Gastrocnemius medialis (tissue), 4 donors: ENCODE data around the gene CHDH. TPM values are rescaled to one million over a fixed set of nuclear protein-coding genes. Genes with fewer than 3 reads are reported as not detected.
A peak's percentile ranks its signal among the peaks of the same experiment; 100 is the strongest.

ENCODE experiments used
- ATAC-seq, 2 donors: fragments of 150-250 bp; one replicate each; pipeline ENCODE4 v1.9.1; 2016
- DNase-seq, 2 donors: peaks; one replicate each; pipeline ENCODE4 v3.0.0-alpha.2; 2019
- H3K27ac ChIP-seq, 4 donors: fragments of 200-600 bp; sonication (generic); 1 replicate in 1 of 4; 2 replicates in 3 of 4; pipeline ENCODE4 v1.5.1; 2016 to 2018; ENCODE audit warnings: mild to moderate bottlenecking in 2 of 4, moderate library complexity in 1 of 4
- H3K27me3 ChIP-seq, 3 donors: fragments of 200-600 bp; sonication (generic) in 2 of 3; 1 replicate in 1 of 3; 2 replicates in 2 of 3; pipeline versions ENCODE4 v1.5.1 to v1.6.0; 2016 to 2019; ENCODE audit warnings: mild to moderate bottlenecking in 1 of 3, moderate library complexity in 1 of 3
- H3K36me3 ChIP-seq, 2 donors: fragments of 200-600 bp; sonication (generic) in 1 of 2; one replicate each; pipeline ENCODE4 v1.5.1; 2017 to 2018
- H3K4me1 ChIP-seq, 2 donors: fragments of 200-600 bp; sonication (generic) in 1 of 2; one replicate each; pipeline ENCODE4 v1.5.1; 2016 to 2017; ENCODE audit warnings: mild to moderate bottlenecking in 2 of 2
- H3K4me3 ChIP-seq, 4 donors: fragments of 200-600 bp; sonication (generic) in 3 of 4; 1 replicate in 1 of 4; 2 replicates in 3 of 4; pipeline ENCODE4 v1.5.1; 2016 to 2019; ENCODE audit warnings: mild to moderate bottlenecking in 2 of 4
- H3K9me3 ChIP-seq, 3 donors: fragments of 200-600 bp; sonication (generic) in 2 of 3; 1 replicate in 1 of 3; 2 replicates in 2 of 3; pipeline ENCODE4 v1.5.1; 2016 to 2019
- POLR2A ChIP-seq, 2 donors: fragments of 450-650 bp; IDR thresholded peaks; one replicate each; pipeline ENCODE4 v1.6.1; 2017; ENCODE audit warnings: antibody characterized with exemption in 2 of 2, mild to moderate bottlenecking in 2 of 2, moderate library complexity in 2 of 2
- in situ Hi-C, 4 donors: fragments of 200-750 bp; cut with MboI; loops; one replicate each; pipeline versions ENCODE4 v1.15.0 to v1.8.0; 2017; ENCODE audit warnings: low sequenced_read_pairs in 4 of 4
- intact Hi-C: fragments of 100-400 bp; cut with DNase I; formaldehyde crosslinking; loops from one replicate; pipeline ENCODE4 v1.15.1; 2023; ENCODE audit warnings: low total_unique reads
- total RNA-seq, 4 donors: library from RNA; depleted of rRNA; stranded (reverse); fragments of >200 nt; gene quantifications; one replicate each; pipeline versions ENCODE4 v1.1.0 to v1.2.3, GENCODE V29; 2016
- TF ChIP-seq, protein P1 (sequence below), 5 experiments: fragments of 450-650 bp in 3 of 5; fragments of 200-600 bp in 2 of 5; sonication (generic) in 2 of 5; IDR thresholded peaks in 4 of 5; conservative IDR thresholded peaks in 1 of 5; 1 replicate in 4 of 5; 2 replicates in 1 of 5; pipeline ENCODE4 v1.5.1; 2016 to 2019; ENCODE audit warnings: antibody characterized with exemption in 5 of 5, mild to moderate bottlenecking in 3 of 5, moderate library complexity in 3 of 5

The CHDH gene
- total RNA-seq, 4 donors from 2014 or later = 3.1 to 6.5 (median 3.6) TPM

DNA sequence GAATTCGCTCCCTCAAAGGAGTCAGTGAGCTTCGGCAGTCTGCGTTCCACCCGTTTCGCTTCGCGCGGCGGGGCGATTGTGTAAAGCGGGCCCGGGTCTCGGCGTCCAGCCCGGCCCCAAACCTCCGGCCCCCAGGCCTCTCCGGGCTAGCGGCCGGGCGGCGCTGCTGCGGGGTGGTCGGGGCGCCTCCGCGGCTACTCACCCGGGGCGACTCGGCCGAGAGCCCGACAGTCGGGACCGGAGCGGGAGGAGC is 412 bp downstream of the CHDH start:
- no peak for DNase-seq
- peak in 1 of 2 donors; percentile 15 for TF ChIP-seq POLR2A (IDR thresholded peaks at IDR 0.05)
- TF ChIP-seq, protein P1, sequence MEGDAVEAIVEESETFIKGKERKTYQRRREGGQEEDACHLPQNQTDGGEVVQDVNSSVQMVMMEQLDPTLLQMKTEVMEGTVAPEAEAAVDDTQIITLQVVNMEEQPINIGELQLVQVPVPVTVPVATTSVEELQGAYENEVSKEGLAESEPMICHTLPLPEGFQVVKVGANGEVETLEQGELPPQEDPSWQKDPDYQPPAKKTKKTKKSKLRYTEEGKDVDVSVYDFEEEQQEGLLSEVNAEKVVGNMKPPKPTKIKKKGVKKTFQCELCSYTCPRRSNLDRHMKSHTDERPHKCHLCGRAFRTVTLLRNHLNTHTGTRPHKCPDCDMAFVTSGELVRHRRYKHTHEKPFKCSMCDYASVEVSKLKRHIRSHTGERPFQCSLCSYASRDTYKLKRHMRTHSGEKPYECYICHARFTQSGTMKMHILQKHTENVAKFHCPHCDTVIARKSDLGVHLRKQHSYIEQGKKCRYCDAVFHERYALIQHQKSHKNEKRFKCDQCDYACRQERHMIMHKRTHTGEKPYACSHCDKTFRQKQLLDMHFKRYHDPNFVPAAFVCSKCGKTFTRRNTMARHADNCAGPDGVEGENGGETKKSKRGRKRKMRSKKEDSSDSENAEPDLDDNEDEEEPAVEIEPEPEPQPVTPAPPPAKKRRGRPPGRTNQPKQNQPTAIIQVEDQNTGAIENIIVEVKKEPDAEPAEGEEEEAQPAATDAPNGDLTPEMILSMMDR (IDR thresholded peaks at IDR 0.05 in 4 of 5, conservative IDR thresholded peaks at IDR 0.05 in 1 of 5) = no peak
- H3K9me3 ChIP-seq = no peaks in the 10 kb centered on the region
- intact Hi-C loops (loop anchor here (2.0 kb wide), 2 partner anchors 37 to 45 kb away; partner anchors contain the start of genes ACTR8 and SELENOK), in situ Hi-C loops (no loop called here)
- peaks cover 0 to 5% of the 10 kb centered on the region in 2 donors for H3K4me1 ChIP-seq
- ATAC-seq = peak in 1 of 2 donors; percentile 23
- H3K27me3 ChIP-seq = no peaks in the 10 kb centered on the region
- H3K36me3 ChIP-seq = no peaks in the 10 kb centered on the region
- H3K4me3 ChIP-seq = peak overlapping the region; percentile 67 to 82 (median 74)
- H3K27ac ChIP-seq = peak overlapping the region; percentile 74 to 88 (median 86)

GRCh38 chr3:53845103-53845880 is 927 bp downstream of the CHDH start:
- intact Hi-C loops = loop anchor here (2.0 kb wide), 1 partner anchor 38 kb away; the partner anchor contains the start of gene ACTR8
- TF ChIP-seq, protein P1 (IDR thresholded peaks at IDR 0.05 in 4 of 5, conservative IDR thresholded peaks at IDR 0.05 in 1 of 5) = peak in 3 of 5 experiments; percentile 3 to 50 (median 39)
- peak in 1 of 2 donors; percentile 44 for TF ChIP-seq POLR2A (IDR thresholded peaks at IDR 0.05)

DNA sequence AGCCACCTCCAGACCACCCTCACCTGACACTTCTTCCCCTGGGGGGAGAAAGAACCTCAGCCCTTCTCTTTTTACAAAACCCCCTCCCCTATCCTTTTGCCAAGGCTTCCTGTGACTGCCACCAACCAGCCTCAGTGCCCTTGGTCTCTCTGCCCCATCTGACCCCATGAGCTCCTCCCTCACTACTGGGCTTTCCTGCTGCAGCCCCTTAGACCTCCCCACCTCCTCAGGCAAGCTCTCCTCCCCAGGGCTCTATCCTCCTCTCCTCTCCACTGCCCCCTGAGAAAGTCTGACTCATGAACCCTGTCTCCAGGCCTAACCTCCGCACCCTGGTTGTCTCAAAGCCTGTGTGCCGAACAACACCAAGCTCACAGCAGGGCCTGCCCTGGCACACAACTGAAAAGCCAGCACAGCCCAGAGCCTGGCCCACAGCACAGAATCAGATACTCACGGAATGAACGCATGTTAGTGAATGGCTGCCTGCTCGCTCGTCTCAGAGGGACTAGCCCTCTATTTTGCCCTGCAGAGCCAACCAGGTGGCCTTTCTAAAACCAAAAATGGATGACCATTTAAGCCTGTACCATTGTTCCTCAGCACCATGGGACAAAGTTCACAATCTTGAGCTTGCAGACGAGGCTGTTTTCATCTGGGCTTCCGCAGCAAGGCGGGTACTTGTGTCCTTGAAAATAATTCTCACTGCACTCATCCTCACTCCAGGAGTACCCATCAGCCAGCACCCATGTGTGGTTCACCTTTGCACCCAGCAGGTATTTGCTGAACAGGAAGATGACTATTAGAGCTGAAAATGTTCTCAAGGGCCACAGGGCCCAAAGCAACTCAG is 1.7 kb downstream of the CHDH start:
- ATAC-seq (no peak), DNase-seq (no peak)
- intact Hi-C loops = loop anchor here (2.0 kb wide), 1 partner anchor 38 kb away; the partner anchor contains the start of gene ACTR8
- Histone ChIP-seq H3K9me3 (no peaks in the 10 kb centered on the region), H3K4me1 (peaks cover 0 to 5% of the 10 kb centered on the region in 2 donors), H3K36me3 (no peaks in the 10 kb centered on the region), H3K27ac (no peak overlapping the region), H3K27me3 (no peaks in the 10 kb centered on the region), H3K4me3 (no peak overlapping the region)
- TF ChIP-seq, protein P1 (IDR thresholded peaks at IDR 0.05 in 4 of 5, conservative IDR thresholded peaks at IDR 0.05 in 1 of 5) = no peak
- no peak for TF ChIP-seq POLR2A (IDR thresholded peaks at IDR 0.05)
- in situ Hi-C loops = no loop called here

More at GRCh38 chr3:53845103-53845880, 927 bp downstream of the CHDH start:
- peak overlapping the region; percentile 67 to 82 (median 74) for H3K4me3 ChIP-seq
- ATAC-seq = peak; percentile 88 to 89
- peak; percentile 51 to 70 for DNase-seq
- peak overlapping the region; percentile 74 to 88 (median 86) for H3K27ac ChIP-seq
- H3K27me3 ChIP-seq = no peaks in the 10 kb centered on the region
- H3K36me3 ChIP-seq = no peaks in the 10 kb centered on the region
- in situ Hi-C loops = no loop called here
- H3K9me3 ChIP-seq = no peaks in the 10 kb centered on the region
- peaks cover 0 to 5% of the 10 kb centered on the region in 2 donors for H3K4me1 ChIP-seq

- H3K4me1 ChIP-seq = peaks cover 0 to 5% of the 10 kb centered on the region in 2 donors
- no peaks in the 10 kb centered on the region for H3K9me3 ChIP-seq
- H3K36me3 ChIP-seq = no peaks in the 10 kb centered on the region
- in situ Hi-C loops (no loop called here), intact Hi-C loops (loop anchor here (2.0 kb wide), 1 partner anchor 39 kb away; the partner anchor contains the start of gene ACTR8)
- no peak for ATAC-seq
- no peaks in the 10 kb centered on the region for H3K27me3 ChIP-seq
- TF ChIP-seq, protein P1 (IDR thresholded peaks at IDR 0.05 in 4 of 5, conservative IDR thresholded peaks at IDR 0.05 in 1 of 5) = no peak
- no peak for TF ChIP-seq POLR2A (IDR thresholded peaks at IDR 0.05)
- H3K4me3 ChIP-seq = no peak overlapping the region
- no peak overlapping the region for H3K27ac ChIP-seq
- DNase-seq = no peak
These were observed 2.7 kb downstream of the CHDH start for GRCh38 chr3:53843195-53844177.
